ENCODE measurements around the gene CCDC12. TPM values are rescaled to one million over a fixed set of nuclear protein-coding genes. Genes with fewer than 3 reads are reported as not detected.
A peak's percentile ranks its signal among the peaks of the same experiment; 100 is the strongest.

The CCDC12 gene
- total and polyA plus RNA-seq, 9 of the 15 experiments (the other 6 are each of a cell fraction or from before 2014, with no cell fraction given): 8.9 to 201 (median 86.9) TPM

DNA sequence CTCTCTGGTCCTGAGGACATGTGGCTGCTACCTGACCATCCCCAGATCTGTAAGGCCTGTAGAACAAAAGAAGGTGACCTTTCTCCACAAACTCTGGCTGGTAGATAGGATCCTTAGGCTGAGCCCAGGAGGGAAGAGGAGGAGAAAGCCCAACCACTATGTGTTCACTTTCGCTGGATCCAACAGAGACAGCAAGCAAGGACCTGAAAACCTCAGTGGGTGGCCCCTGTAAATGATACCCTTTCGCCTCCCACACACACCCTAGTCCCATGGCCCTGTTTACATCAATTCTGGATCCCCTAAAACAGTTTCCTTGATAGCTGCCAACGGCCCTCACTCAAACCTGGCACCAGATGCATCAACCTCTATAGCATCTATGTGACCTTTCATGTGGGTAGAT, 22.4 kb downstream of the CCDC12 start:
- Histone ChIP-seq H3K9ac (ENCODE audit: insufficient read depth in 1 of 2, low read depth in 2 of 2, low read length in 2 of 2) (peak overlapping the region in 1 of 2 experiments; percentile 44; a peak in 1 of 4 replicates), H2AFZ (ENCODE audit: low read depth, low read length) (no peak overlapping the region), H3K27ac (ENCODE audit: extremely low read depth, low read depth, low read length) (no peak overlapping the region), H3K79me2 (ENCODE audit: control insufficient read depth, insufficient read depth, low read length) (peaks cover 97% of the 10 kb centered on the region), H3K4me3 (no peak overlapping the region), H3K36me3 (ENCODE audit: control insufficient read depth, insufficient read depth, low read length) (peaks cover 37% of the 10 kb centered on the region; the same call in 2 of the 3 replicates), H3K27me3 (ENCODE audit: control insufficient read depth in 2 of 2, insufficient read depth in 2 of 2, low read length in 2 of 2) (no peaks in the 10 kb centered on the region), H3K4me1 (replicated peaks in 1 of 2; ENCODE audit: control insufficient read depth in 2 of 2, insufficient read depth in 2 of 2, low read length in 2 of 2) (peaks cover 45 to 70% of the 10 kb centered on the region in 2 experiments), H3K9me1 (ENCODE audit: control insufficient read depth, insufficient read depth, low read length) (peaks cover 6% of the 10 kb centered on the region), H3K4me2 (ENCODE audit: insufficient read depth, low read length) (no peak overlapping the region), H3K9me3 (replicated peaks; ENCODE audit: control insufficient read depth, insufficient read depth, low read depth, low read length) (no peaks in the 10 kb centered on the region), H4K20me1 (replicated peaks; ENCODE audit: control insufficient read depth, insufficient read depth, low read length) (peaks cover 67% of the 10 kb centered on the region)
- DNase-seq (ENCODE audit: extremely low read depth in 1 of 4, low spot score in 3 of 4) (no peak), FAIRE-seq (no peak), ATAC-seq (no peak; the same call in 2 of the 3 replicates)
- POLR2A ChIA-PET: interaction anchor here (0.7 to 4.3 kb wide), 6 partner anchors 9 to 972 kb away, joined by 3 to 22 read pairs (median 5); partner anchors contain the start of gene NBEAL2
- TF ChIP-seq PHB (CRISPR knock-in tag; IDR thresholded peaks at IDR 0.05) (no peak), GATA2 (CRISPR knock-in tag; IDR thresholded peaks at IDR 0.05) (no peak), NCOR1 (IDR thresholded peaks at IDR 0.05) (no peak), PHF20 (IDR thresholded peaks at IDR 0.05; ENCODE audit: partially characterized antibody) (no peak), NFATC3 (IDR thresholded peaks at IDR 0.05) (no peak), ZNF280B (CRISPR knock-in tag; IDR thresholded peaks at IDR 0.05) (no peak), ZFP1 (CRISPR knock-in tag; IDR thresholded peaks at IDR 0.05) (no peak), POLR2AphosphoS2 (IDR thresholded peaks at IDR 0.05; ENCODE audit: low read length) (no peak), ETV1 (tag; conservative IDR thresholded peaks at IDR 0.05; ENCODE audit: low read depth) (no peak), ZNF140 (CRISPR knock-in tag; IDR thresholded peaks at IDR 0.05) (no peak), ATF1 (CRISPR knock-in tag; IDR thresholded peaks at IDR 0.05) (no peak), ATF1 (tag; IDR thresholded peaks at IDR 0.05) (no peak), TAF1 (IDR thresholded peaks at IDR 0.05; ENCODE audit: control insufficient read depth, extremely low read depth, insufficient read depth, low read length, severe bottlenecking) (no peak), ADNP (tag; IDR thresholded peaks at IDR 0.05) (no peak)
- TF ChIP-seq, protein P1, sequence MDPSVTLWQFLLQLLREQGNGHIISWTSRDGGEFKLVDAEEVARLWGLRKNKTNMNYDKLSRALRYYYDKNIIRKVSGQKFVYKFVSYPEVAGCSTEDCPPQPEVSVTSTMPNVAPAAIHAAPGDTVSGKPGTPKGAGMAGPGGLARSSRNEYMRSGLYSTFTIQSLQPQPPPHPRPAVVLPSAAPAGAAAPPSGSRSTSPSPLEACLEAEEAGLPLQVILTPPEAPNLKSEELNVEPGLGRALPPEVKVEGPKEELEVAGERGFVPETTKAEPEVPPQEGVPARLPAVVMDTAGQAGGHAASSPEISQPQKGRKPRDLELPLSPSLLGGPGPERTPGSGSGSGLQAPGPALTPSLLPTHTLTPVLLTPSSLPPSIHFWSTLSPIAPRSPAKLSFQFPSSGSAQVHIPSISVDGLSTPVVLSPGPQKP (CRISPR knock-in tag; IDR thresholded peaks at IDR 0.05): no peak
- 78% methylated on average over 3 of the region's 3 CpGs for WGBS (ENCODE audit: insufficient coverage, low coverage, missing lambda C conversion rate)
- BruUV-seq (replicated peaks): no TSS peak
- CTCF ChIA-PET (ENCODE audit: low intra/inter-chr PET ratio): no interaction called here
- in situ Hi-C loops (cut with MboI): no loop called here
- intact Hi-C loops (cut with micrococcal nuclease): no loop called here
